HepG2 (cell line): Measurements from ENCODE around the gene FAH. TPM values are rescaled to one million over a fixed set of nuclear protein-coding genes. Genes with fewer than 3 reads are reported as not detected.

Source experiments
- AGO1 ChIP-seq: fragments of 200-400 bp; formaldehyde crosslinking; IDR thresholded peaks from 2 replicates; pipeline ENCODE4 v1.6.1; 2017; ENCODE audit warnings: mild to moderate bottlenecking, low read depth, low read length, moderate library complexity; ENCODE audit not compliant: poor library complexity, severe bottlenecking
- ATRX ChIP-seq: sonication (generic); formaldehyde crosslinking; IDR thresholded peaks from 2 replicates; pipeline ENCODE4 v1.4.0; 2020; ENCODE audit warnings: missing genetic modification reagents, borderline replicate concordance
- ELF3 ChIP-seq: IDR thresholded peaks from 2 replicates; pipeline ENCODE4 v1.6.1; 2016; ENCODE audit warnings: missing genetic modification reagents, missing compliant biosample characterization
- EP300 ChIP-seq, 3 experiments: sonication (generic) in 1 of 3; formaldehyde crosslinking in 1 of 3; IDR thresholded peaks; 2 replicates each; pipeline versions ENCODE4 v1.5.1 to v1.6.1; 2011 to 2020; ENCODE audit warnings: low read depth in 2 of 3, low read length in 2 of 3, borderline replicate concordance in 1 of 3, improper control_type of control experiment in 1 of 3, mild to moderate bottlenecking in 1 of 3, missing genetic modification reagents in 1 of 3, moderate library complexity in 1 of 3
- HNF1A ChIP-seq, 2 experiments: sonication (generic) in 1 of 2; formaldehyde crosslinking in 1 of 2; IDR thresholded peaks; 2 replicates each; pipeline versions ENCODE4 v1.4.0 to v1.6.1; 2016 to 2020; ENCODE audit warnings: borderline replicate concordance in 1 of 2, low read depth in 1 of 2, mild to moderate bottlenecking in 1 of 2, missing genetic modification reagents in 1 of 2
- HOXA3 ChIP-seq: sonication (generic); formaldehyde crosslinking; IDR thresholded peaks from 2 replicates; pipeline ENCODE4 v1.5.0; 2020; ENCODE audit warnings: missing genetic modification reagents
- IRX3 ChIP-seq: sonication (generic); formaldehyde crosslinking; IDR thresholded peaks from 2 replicates; pipeline ENCODE4 v1.8.1; 2023; ENCODE audit warnings: mild to moderate bottlenecking, low read depth, missing genetic modification reagents, borderline replicate concordance
- MXI1 ChIP-seq: IDR thresholded peaks from 3 replicates; pipeline ENCODE4 v1.6.1; 2012; ENCODE audit warnings: low read depth, low read length, inconsistent platforms, borderline replicate concordance
- NFIC ChIP-seq: IDR thresholded peaks from 2 replicates; pipeline ENCODE4 v1.6.1; 2012; ENCODE audit warnings: mild to moderate bottlenecking, low read length, inconsistent platforms
- SP2 ChIP-seq: sonication (generic); formaldehyde crosslinking; IDR thresholded peaks from 2 replicates; pipeline ENCODE4 v1.5.1; 2020; ENCODE audit warnings: mild to moderate bottlenecking, missing genetic modification reagents
- SRY ChIP-seq: sonication (generic); formaldehyde crosslinking; IDR thresholded peaks from 2 replicates; pipeline ENCODE4 v1.8.0; 2022; ENCODE audit warnings: mild to moderate bottlenecking, missing genetic modification reagents
- TCF7 ChIP-seq: sonication (generic); IDR thresholded peaks from 2 replicates; pipeline ENCODE4 v1.6.1; 2016; ENCODE audit warnings: antibody characterized with exemption, low read depth
- TFAP4 ChIP-seq: sonication (generic); IDR thresholded peaks from 2 replicates; pipeline ENCODE4 v1.6.1; 2016; ENCODE audit warnings: low read depth, borderline replicate concordance
- ZBTB43 ChIP-seq: sonication (generic); formaldehyde crosslinking; conservative IDR thresholded peaks from 2 replicates; pipeline ENCODE4 v1.4.0; 2020; ENCODE audit warnings: missing genetic modification reagents
- ZC3H13 ChIP-seq: sonication (generic); formaldehyde crosslinking; IDR thresholded peaks from 2 replicates; pipeline ENCODE4 v1.8.1; 2023; ENCODE audit warnings: mild to moderate bottlenecking, missing genetic modification reagents, moderate library complexity
- ZFAT ChIP-seq: sonication (generic); formaldehyde crosslinking; conservative IDR thresholded peaks from 2 replicates; pipeline ENCODE4 v1.8.1; 2023; ENCODE audit warnings: missing genetic modification reagents, inconsistent platforms
- ZFP41 ChIP-seq: sonication (generic); formaldehyde crosslinking; IDR thresholded peaks from 2 replicates; pipeline ENCODE4 v1.4.0; 2020; ENCODE audit warnings: mild to moderate bottlenecking, missing genetic modification reagents, borderline replicate concordance
- ZKSCAN1 ChIP-seq: fragments of 150-350 bp; IDR thresholded peaks from 2 replicates; pipeline ENCODE4 v1.6.1; 2014; ENCODE audit warnings: low read length
- ZNF326 ChIP-seq: sonication (generic); formaldehyde crosslinking; IDR thresholded peaks from 2 replicates; pipeline ENCODE4 v1.4.0; 2020; ENCODE audit warnings: missing genetic modification reagents, borderline replicate concordance
- ZNF333 ChIP-seq: sonication (generic); formaldehyde crosslinking; IDR thresholded peaks from 2 replicates; pipeline ENCODE4 v1.4.0; 2020; ENCODE audit warnings: mild to moderate bottlenecking, missing genetic modification reagents, borderline replicate concordance
- ZNF547 ChIP-seq: sonication (generic); formaldehyde crosslinking; IDR thresholded peaks from 2 replicates; pipeline ENCODE4 v1.5.1; 2020; ENCODE audit warnings: mild to moderate bottlenecking, missing genetic modification reagents
- ZNF589 ChIP-seq: sonication (generic); formaldehyde crosslinking; conservative IDR thresholded peaks from 2 replicates; pipeline ENCODE4 v1.8.0; 2022; ENCODE audit warnings: mild to moderate bottlenecking, moderate library complexity, missing genetic modification reagents
- ZNF678 ChIP-seq: sonication (generic); formaldehyde crosslinking; IDR thresholded peaks from 2 replicates; pipeline ENCODE4 v1.4.0; 2020; ENCODE audit warnings: mild to moderate bottlenecking, missing genetic modification reagents
- ZNF720 ChIP-seq: sonication (generic); formaldehyde crosslinking; IDR thresholded peaks from 2 replicates; pipeline ENCODE4 v1.4.0; 2020; ENCODE audit warnings: missing genetic modification reagents
- ZSCAN12 ChIP-seq: sonication (generic); formaldehyde crosslinking; IDR thresholded peaks from 2 replicates; pipeline ENCODE4 v1.9.0; 2021; ENCODE audit warnings: mild to moderate bottlenecking, missing genetic modification reagents
- polyA plus RNA-seq, 8 experiments: library from polyadenylated mRNA; depleted of rRNA in 3 of 8; stranded (reverse) in 7 of 8; unstranded in 1 of 8; fragments of >200 nt; fragmentation: Illumina TruSeq in 4 of 8; extraction: Trizol in 4 of 8; gene quantifications; 2 replicates each; pipeline versions ENCODE4 v1.2.1 to v1.2.3, GENCODE V29; 2011 to 2016; ENCODE audit warnings: low read depth in 4 of 8, missing spikeins in 1 of 8, mixed read lengths in 1 of 8; ENCODE audit not compliant: insufficient read depth in 1 of 8
- total RNA-seq, 5 experiments: library from RNA; depleted of rRNA; stranded (reverse); fragments of >200 nt; fragmentation: Illumina TruSeq; extraction: Trizol; gene quantifications; 2 replicates each; pipeline ENCODE4 v1.2.3, GENCODE V29; 2016; ENCODE audit warnings: low read depth in 1 of 5

FAH gene
- total and polyA plus RNA-seq, 2 of the 13 experiments (the other 11 are each of a cell fraction or from before 2014, with no cell fraction given): 36.6 to 75.0 TPM

GRCh38 chr15:80173022-80173759 lies 20.4 kb downstream of the FAH start (continued):
- no peak for TF ChIP-seq HNF1A (IDR thresholded peaks at IDR 0.05; ENCODE audit: low read depth)
- TF ChIP-seq HNF1A (CRISPR knock-in tag; IDR thresholded peaks at IDR 0.05; ENCODE audit: borderline replicate concordance): no peak
- TF ChIP-seq ZNF326: no peak
- no peak for TF ChIP-seq ZC3H13
- TF ChIP-seq ATRX (CRISPR knock-in tag): no peak
- TF ChIP-seq SRY: no peak
- no peak for TF ChIP-seq ZNF678
- no peak for TF ChIP-seq ZBTB43
- TF ChIP-seq ZNF589 (CRISPR knock-in tag): no peak
- no peak for TF ChIP-seq TCF7
- TF ChIP-seq AGO1: no peak
- TF ChIP-seq ZSCAN12: no peak
- TF ChIP-seq MXI1: no peak
- no peak for TF ChIP-seq ZFP41 (CRISPR knock-in tag)
- TF ChIP-seq IRX3 (CRISPR knock-in tag): no peak
- TF ChIP-seq ZKSCAN1: no peak
- TF ChIP-seq TFAP4: peak; percentile 74
- TF ChIP-seq ZNF333 (CRISPR knock-in tag): no peak
- TF ChIP-seq SP2: no peak
- no peak for TF ChIP-seq ELF3 (CRISPR knock-in tag)
- TF ChIP-seq ZNF547 (CRISPR knock-in tag): no peak
- TF ChIP-seq NFIC: no peak
- TF ChIP-seq EP300 (IDR thresholded peaks at IDR 0.05; ENCODE audit: low read depth in 2 of 2, low read length in 2 of 2): 0 out of 4 replicates have a peak, but pooled peaks of 1 of the 2 experiments have one; percentile 5
- no peak for TF ChIP-seq EP300 (CRISPR knock-in tag; IDR thresholded peaks at IDR 0.05; ENCODE audit: borderline replicate concordance)
- TF ChIP-seq HOXA3 (CRISPR knock-in tag): no peak
- no peak for TF ChIP-seq ZNF720 (CRISPR knock-in tag)
- no peak for TF ChIP-seq ZFAT
